K562 (cell line): Measurements from ENCODE around the gene AP2A2. TPM values are rescaled to one million over a fixed set of nuclear protein-coding genes. Genes with fewer than 3 reads are reported as not detected.

ENCODE experiments used
- ATAC-seq: fragments of 200-7000 bp; cut with Tn5 transposase; 3 replicates; pipeline ENCODE4 v1.9.1; 2020; ENCODE audit warnings: moderate library complexity
- BruUV-seq: library from RNA; stranded (reverse); fragments of 400-500 nt; replicated peaks from 2 replicates; lab custom pipeline; 2021; lab: Mats Ljungman, UMichigan
- CTCF ChIA-PET: fragments of 300-600 bp; formaldehyde crosslinking; extraction: SDS; loops from one replicate; lab custom pipeline; 2021; ENCODE audit warnings: low intra/inter-chr PET ratio; lab: Yijun Ruan, JAX
- POLR2A ChIA-PET: fragments of 300-600, 350-650 bp; sonication (Branson Sonifier 250); formaldehyde crosslinking; extraction: SDS; loops from one replicate; lab custom pipeline; 2021; ENCODE audit warnings: antibody characterized with exemption, inconsistent platforms; lab: Yijun Ruan, JAX
- DNase-seq, 4 experiments: peaks; one replicate each; pipeline versions ENCODE4 v3.0.0 to v3.0.0-alpha.2; 2011 to 2018; ENCODE audit warnings: low spot score in 3 of 4, mixed read lengths in 3 of 4; ENCODE audit errors: extremely low read depth in 1 of 4
- FAIRE-seq: peaks from 2 replicates; lab custom pipeline; 2011; peaks lifted over from hg19 to GRCh38; lab: Jason Lieb, UNC
- H2AFZ ChIP-seq: 2 replicates; pipeline ENCODE4 v1.6.0; 2011; ENCODE audit warnings: low read depth, low read length, control low read depth, inconsistent platforms
- H3K27ac ChIP-seq: fragments of 200-600 bp; 3 replicates; pipeline ENCODE4 v1.8.0; 2011; ENCODE audit warnings: low read depth, mild to moderate bottlenecking, control low read depth, inconsistent platforms, low read length, moderate library complexity, mixed read lengths; ENCODE audit errors: extremely low read depth
- H3K27me3 ChIP-seq, 2 experiments: fragments of 300-600 bp in 1 of 2; 2 replicates in 1 of 2; 3 replicates in 1 of 2; pipeline versions ENCODE4 v1.6.0 to v1.8.0; 2011; ENCODE audit warnings: inconsistent platforms in 2 of 2, low read length in 2 of 2, mild to moderate bottlenecking in 1 of 2, mixed read lengths in 1 of 2, moderate library complexity in 1 of 2; ENCODE audit not compliant: control insufficient read depth in 2 of 2, insufficient read depth in 2 of 2
- H3K36me3 ChIP-seq: fragments of 300-600 bp; 3 replicates; pipeline ENCODE4 v1.8.0; 2011; ENCODE audit warnings: mild to moderate bottlenecking, low read length, inconsistent platforms; ENCODE audit not compliant: control insufficient read depth, insufficient read depth
- H3K4me1 ChIP-seq, 2 experiments: fragments of 200-600 bp in 1 of 2; replicated peaks in 1 of 2; 2 replicates in 1 of 2; 3 replicates in 1 of 2; pipeline versions ENCODE4 v1.5.1 to v1.8.0; 2011; ENCODE audit warnings: inconsistent platforms in 2 of 2, low read length in 2 of 2, mild to moderate bottlenecking in 1 of 2, mixed read lengths in 1 of 2, moderate library complexity in 1 of 2; ENCODE audit not compliant: control insufficient read depth in 2 of 2, insufficient read depth in 2 of 2
- H3K4me2 ChIP-seq: 2 replicates; pipeline ENCODE4 v1.6.1; 2011; ENCODE audit warnings: low read length, control low read depth, inconsistent platforms, mixed read lengths; ENCODE audit not compliant: insufficient read depth
- H3K4me3 ChIP-seq: fragments of 200-600 bp; sonication (generic), shearing (Covaris generic); 2 replicates; pipeline ENCODE4 v1.5.1; 2016; ENCODE audit warnings: control low read depth, inconsistent platforms
- H3K79me2 ChIP-seq: fragments of 200-600 bp; 3 replicates; pipeline ENCODE4 v1.8.0; 2011; ENCODE audit warnings: low read length, inconsistent platforms; ENCODE audit not compliant: control insufficient read depth, insufficient read depth
- H3K9ac ChIP-seq, 2 experiments: 2 replicates each; pipeline versions ENCODE4 v1.6.0 to v1.6.1; 2011; ENCODE audit warnings: low read depth in 2 of 2, low read length in 2 of 2, control low read depth in 1 of 2, inconsistent platforms in 1 of 2, mild to moderate bottlenecking in 1 of 2, mixed read lengths in 1 of 2; ENCODE audit not compliant: insufficient read depth in 1 of 2
- H3K9me1 ChIP-seq: one replicate; pipeline ENCODE4 v1.6.0; 2011; ENCODE audit warnings: inconsistent platforms, mild to moderate bottlenecking, low read length, moderate library complexity; ENCODE audit not compliant: control insufficient read depth, insufficient read depth
- H3K9me3 ChIP-seq: replicated peaks from 2 replicates; pipeline ENCODE4 v1.5.1; 2011; ENCODE audit warnings: low read depth, low read length, inconsistent platforms; ENCODE audit not compliant: control insufficient read depth, insufficient read depth
- H4K20me1 ChIP-seq: replicated peaks from 2 replicates; pipeline ENCODE4 v1.6.1; 2011; ENCODE audit warnings: low read length, inconsistent platforms, mixed read lengths; ENCODE audit not compliant: control insufficient read depth, insufficient read depth
- ARID2 ChIP-seq: fragments of 450-650 bp; IDR thresholded peaks from 2 replicates; pipeline ENCODE4 v1.6.1; 2017; ENCODE audit warnings: antibody characterized with exemption, mild to moderate bottlenecking
- FOXJ3 ChIP-seq: sonication (generic); formaldehyde crosslinking; IDR thresholded peaks from 2 replicates; pipeline ENCODE4 v1.4.0; 2020; ENCODE audit warnings: mild to moderate bottlenecking, missing genetic modification reagents
- HDAC2 ChIP-seq: fragments of 450-650 bp; IDR thresholded peaks from 2 replicates; pipeline ENCODE4 v1.6.1; 2016; ENCODE audit warnings: mild to moderate bottlenecking
- MAX ChIP-seq: sonication (generic); formaldehyde crosslinking; IDR thresholded peaks from 2 replicates; pipeline ENCODE4 v1.9.0; 2022; ENCODE audit warnings: mild to moderate bottlenecking, missing genetic modification reagents
- NUFIP1 ChIP-seq: fragments of 450-650 bp; IDR thresholded peaks from 2 replicates; pipeline ENCODE4 v1.6.1; 2018; ENCODE audit not compliant: partially characterized antibody
- RNF2 ChIP-seq: sonication (generic); IDR thresholded peaks from 2 replicates; pipeline ENCODE4 v1.6.1; 2016
- THRAP3 ChIP-seq: fragments of 450-650 bp; IDR thresholded peaks from 2 replicates; pipeline ENCODE4 v1.6.1; 2016; ENCODE audit warnings: mild to moderate bottlenecking, inconsistent platforms, borderline replicate concordance
- ZNF134 ChIP-seq: fragments of 250-450 bp; sonication (Bioruptor Pico); conservative IDR thresholded peaks from 2 replicates; pipeline ENCODE4 v1.4.0; 2020
- ZNF232 ChIP-seq: sonication (generic); formaldehyde crosslinking; IDR thresholded peaks from 2 replicates; pipeline ENCODE4 v1.8.0; 2022; ENCODE audit warnings: mild to moderate bottlenecking, missing genetic modification reagents
- ZNF263 ChIP-seq: sonication (generic); formaldehyde crosslinking; IDR thresholded peaks from 2 replicates; pipeline ENCODE4 v1.8.0; 2022; ENCODE audit warnings: mild to moderate bottlenecking, missing genetic modification reagents, borderline replicate concordance
- ZNF3 ChIP-seq: fragments of 250-450 bp; sonication (Bioruptor Pico); IDR thresholded peaks from 2 replicates; pipeline ENCODE4 v1.5.0; 2021; ENCODE audit warnings: mild to moderate bottlenecking, moderate library complexity
- WGBS: fragments of 100-300 bp; shearing (Covaris generic); methylation state at CpG from one replicate; pipeline ENCODE4 v1.1.6; 2016; ENCODE audit warnings: low coverage, mixed read lengths; ENCODE audit not compliant: insufficient coverage; ENCODE audit errors: missing lambda C conversion rate; 5-methylcytosine and 5-hydroxymethylcytosine counted together
- in situ Hi-C: fragments of 300-500 bp; cut with MboI; formaldehyde crosslinking; loops from 4 replicates; pipeline ENCODE4 v1.15.0; 2018; ENCODE audit warnings: inconsistent platforms, mixed read lengths
- intact Hi-C: fragments of 100-400 bp; cut with micrococcal nuclease; formaldehyde crosslinking; loops from 2 replicates; pipeline ENCODE4 v1.14.2; 2022
- polyA plus RNA-seq, 8 experiments: library from polyadenylated mRNA; depleted of rRNA in 4 of 8; stranded (reverse) in 5 of 8; unstranded in 3 of 8; fragments of >200 nt; fragmentation: Nextera tagmentation in 2 of 8; fragmentation: Illumina TruSeq in 1 of 8; extraction: Ambion mirVana in 2 of 8; extraction: Trizol in 1 of 8; gene quantifications; 2 replicates each; pipeline versions ENCODE4 v1.2.1 to v1.2.3, GENCODE V29; 2011 to 2014; ENCODE audit warnings: inconsistent platforms in 1 of 8, missing spikeins in 1 of 8
- total RNA-seq, 7 experiments: library from RNA; depleted of rRNA in 6 of 7; stranded (reverse); fragments of >200 nt in 6 of 7; fragmentation: Illumina TruSeq in 2 of 7; extraction: Trizol in 2 of 7; gene quantifications; 2 replicates each; pipeline versions ENCODE4 v1.2.1 to v1.2.3, GENCODE V29; 2011 to 2021; ENCODE audit warnings: low replicate concordance in 1 of 7

Gene AP2A2
- total and polyA plus RNA-seq, 9 of the 15 experiments (the other 6 are each of a cell fraction or from before 2014, with no cell fraction given), result 0.69 to 41.7 (median 15.2) TPM

- Histone ChIP-seq H3K9me1 (no peaks in the 10 kb centered on the region), H3K4me3 (no peak overlapping the region), H4K20me1 (peaks cover 17% of the 10 kb centered on the region; the same call in 1 of the 2 replicates), H3K36me3 (no peaks in the 10 kb centered on the region), H3K79me2 (no peaks in the 10 kb centered on the region), H3K9me3 (no peaks in the 10 kb centered on the region), H3K4me1 (peaks cover 0 to 47% of the 10 kb centered on the region in 2 experiments; a peak in 3 of 5 replicates), H3K27me3 (peaks cover 38 to 91% of the 10 kb centered on the region in 2 experiments), H3K27ac (no peak overlapping the region), H2AFZ (0 out of 2 replicates have a peak overlapping the region, but pooled peaks have one; percentile 16), H3K4me2 (no peak overlapping the region), H3K9ac (peak overlapping the region in 1 of 2 experiments; percentile 52; a peak in 1 of 4 replicates)
- ChIA-PET POLR2A (interaction anchor here (0.7 kb wide), 1 partner anchor 195 kb away, joined by 3 read pairs; no protein-coding TSS in a partner anchor), CTCF (interaction anchor here (0.7 to 1.6 kb wide), 4 partner anchors 152 to 202 kb away, joined by 3 to 5 read pairs (median 4); no protein-coding TSS in a partner anchor)
- peak; percentile 96 for ATAC-seq
- peak; percentile 61 for FAIRE-seq
- peak; percentile 63 to 84 (median 82) for DNase-seq
- BruUV-seq, result no TSS peak
- 7% methylated on average over 28 of the region's 39 CpGs for WGBS
- intact Hi-C loops, result loop anchor here (5.0 kb wide), 1 partner anchor 203 kb away; no protein-coding TSS in a partner anchor
- in situ Hi-C loops, result no loop called here
- TF ChIP-seq HDAC2 (no peak), FOXJ3 (no peak), ZNF232 (CRISPR knock-in tag) (no peak), NUFIP1 (no peak), ZNF134 (CRISPR knock-in tag) (no peak), THRAP3 (no peak), ZNF263 (CRISPR knock-in tag) (0 out of 2 replicates have a peak, but pooled peaks have one; percentile 12), ARID2 (peak; percentile 79), RNF2 (no peak), ZNF3 (no peak), MAX (CRISPR knock-in tag) (peak; percentile 33; the same call in 1 of the 2 replicates)
Observed at GRCh38 chr11:1050581-1051355, 125.1 kb downstream of the AP2A2 start.
